NCI-H345 treated with DMSO at 0.1 percent for 48 hours (cell line): ENCODE measurements around the gene STN1.

Source experiments
- DNase-seq: peaks from one replicate; lab custom pipeline; 2025; ENCODE audit not compliant: unreplicated experiment; lab: John Stamatoyannopoulos, UW

STN1 gene

DNA sequence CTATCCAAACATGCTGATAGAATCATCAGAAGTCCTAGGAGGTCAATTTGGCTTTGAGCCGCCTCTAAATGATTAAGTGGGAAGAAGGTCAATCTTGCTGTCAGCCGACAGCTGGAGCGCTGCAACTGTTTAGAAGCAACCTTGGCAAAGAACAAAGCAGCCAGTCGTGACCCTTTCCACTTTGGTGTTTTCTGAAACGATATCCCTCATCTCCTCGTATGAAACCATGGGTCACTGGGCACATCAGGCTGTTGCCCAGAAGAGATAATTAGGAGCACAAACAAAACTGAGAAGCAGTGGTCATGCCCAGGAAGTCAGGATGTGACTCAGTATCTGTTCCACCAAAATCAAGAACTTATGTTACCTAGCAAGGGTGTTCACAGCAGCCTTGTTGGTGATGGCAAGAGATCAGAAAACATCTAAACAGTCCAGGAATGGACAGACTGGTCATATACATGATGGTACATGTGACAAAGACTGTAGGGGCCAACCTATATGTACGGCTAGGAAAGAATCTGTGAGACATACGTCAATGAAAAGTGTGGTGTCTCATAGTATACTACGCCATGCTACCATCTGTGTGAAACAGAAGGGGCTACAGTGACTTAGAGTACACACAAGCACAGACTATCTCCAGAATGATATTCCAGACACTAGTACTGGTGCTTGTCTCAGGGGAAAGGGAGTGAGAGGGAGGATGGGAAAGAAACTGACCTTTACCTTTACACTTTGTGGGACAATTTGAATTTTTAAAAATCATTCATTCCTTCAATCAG, 22.4 kb downstream of the STN1 start:
- no peak for DNase-seq

DNA sequence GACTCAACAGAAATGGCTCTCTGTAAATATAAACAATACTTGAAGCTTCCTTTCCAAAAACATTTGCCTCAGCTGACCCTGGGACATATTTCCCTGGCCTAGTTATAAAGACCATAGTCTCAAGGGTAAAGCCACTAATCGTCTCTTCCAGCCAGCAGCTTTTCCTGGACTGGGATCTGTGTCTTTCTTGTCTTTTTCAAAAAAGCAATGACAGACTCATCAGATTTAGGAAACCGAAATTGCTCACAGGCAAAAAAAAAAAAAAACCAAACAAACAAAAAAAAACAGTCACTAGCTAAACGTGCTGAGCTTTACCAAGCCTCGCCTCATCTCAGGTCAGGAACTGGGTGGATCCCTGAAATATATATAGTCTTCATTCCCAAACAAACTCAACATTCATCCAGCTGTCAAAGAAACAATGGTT, 23.5 kb downstream of the STN1 start:
- no peak for DNase-seq

DNA sequence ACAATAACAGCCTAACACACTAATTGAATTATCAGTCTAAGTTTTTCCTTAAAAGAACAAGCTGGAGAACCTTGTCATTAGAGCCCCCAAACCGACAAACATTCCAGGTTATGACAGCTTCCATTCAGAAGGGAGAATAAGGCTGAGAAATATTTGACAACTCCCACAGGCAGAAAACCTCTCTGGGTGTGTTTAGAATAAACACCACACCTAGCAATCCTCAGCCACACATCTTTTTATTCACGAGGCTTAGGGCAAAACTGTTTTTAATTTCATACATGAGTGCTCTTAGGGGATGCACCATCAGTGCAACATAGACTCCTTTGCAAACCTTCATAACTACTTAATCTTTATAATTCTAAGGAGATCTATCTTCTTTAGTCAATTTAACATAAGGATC, 24.2 kb downstream of the STN1 start:
- DNase-seq: no peak

GRCh38 chr10:103892181-103892580, 25.8 kb downstream of the STN1 start:
- no peak for DNase-seq

DNA sequence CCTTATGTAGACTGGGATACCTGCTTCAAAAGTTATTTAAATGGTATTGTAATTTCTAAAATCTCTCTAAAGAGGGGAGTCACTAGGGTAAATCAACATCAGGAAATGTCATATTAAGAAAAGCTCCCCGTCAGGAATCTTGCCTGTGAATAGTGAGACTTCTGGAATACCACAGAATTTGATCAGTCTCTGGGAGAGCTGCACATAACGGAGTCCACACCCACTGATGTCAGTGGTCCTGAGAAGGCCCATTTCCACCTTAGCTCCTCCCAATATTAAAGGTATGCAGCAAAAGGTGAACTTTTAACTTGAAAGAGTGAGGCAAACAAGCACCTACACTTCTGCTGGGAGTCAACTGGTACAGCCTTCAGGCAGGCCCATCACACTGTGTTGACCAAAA, 27.3 kb downstream of the STN1 start:
- DNase-seq: no peak

- DNase-seq: no peak
These were observed 27.8 kb downstream of the STN1 start for GRCh38 chr10:103890194-103890658.

- no peak for DNase-seq
These were observed 28.8 kb downstream of the STN1 start for GRCh38 chr10:103889121-103889720.

- DNase-seq: peak; percentile 25
These were observed 29.7 kb downstream of the STN1 start for GRCh38 chr10:103888113-103888841.

GRCh38 chr10:103885617-103886016, 32.4 kb downstream of the STN1 start:
- no peak for DNase-seq

GRCh38 chr10:103884681-103885139, 33.3 kb downstream of the STN1 start:
- DNase-seq: peak; percentile 41

GRCh38 chr10:103882285-103883007, 35.5 kb downstream of the STN1 start:
- no peak for DNase-seq

GRCh38 chr10:103881416-103882284, 36.3 kb downstream of the STN1 start:
- DNase-seq: peak; percentile 76

GRCh38 chr10:103879831-103880230, 38.2 kb downstream of the STN1 start:
- DNase-seq: no peak

DNA sequence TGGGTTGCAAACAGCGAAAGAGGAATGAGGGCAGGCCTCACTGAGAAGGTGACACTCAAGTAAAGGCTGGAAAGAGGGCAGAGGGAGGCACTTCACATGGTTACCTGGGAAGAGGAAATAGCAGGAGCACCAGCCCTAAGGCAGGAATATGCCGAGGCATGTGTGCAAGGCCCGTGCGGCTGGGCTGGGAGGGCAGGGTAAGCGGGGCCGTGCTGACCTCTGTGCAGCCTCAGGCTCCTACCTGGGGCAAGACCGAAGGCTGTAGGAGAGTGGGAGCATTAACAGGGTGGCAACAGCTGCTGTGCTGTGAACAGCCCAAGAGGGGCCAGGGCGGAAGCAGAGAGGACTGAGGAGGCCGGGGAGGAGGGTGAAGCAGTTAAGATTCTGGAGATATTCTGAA, 38.6 kb downstream of the STN1 start:
- no peak for DNase-seq

DNA sequence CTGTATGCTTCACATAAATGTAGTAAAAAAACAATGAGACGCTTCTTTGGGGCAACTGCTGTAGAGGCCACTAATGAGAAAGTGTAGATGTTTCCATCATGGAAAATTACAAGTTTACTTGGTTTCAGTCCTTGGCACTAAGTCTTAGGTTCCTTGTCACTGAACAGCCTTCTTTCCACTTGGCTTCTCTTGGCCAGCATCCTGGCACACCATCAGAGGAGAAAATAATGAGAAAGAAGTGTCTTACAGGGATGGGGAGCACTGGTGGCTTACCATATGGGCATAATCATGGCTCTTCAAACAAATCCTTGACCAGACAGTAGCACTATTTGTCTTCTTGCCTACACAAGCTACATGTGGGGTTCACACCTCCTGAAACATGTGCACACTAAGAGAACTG, 40.1 kb downstream of the STN1 start:
- DNase-seq: no peak

GRCh38 chr10:103876155-103876554, 41.8 kb downstream of the STN1 start:
- DNase-seq: no peak

DNA sequence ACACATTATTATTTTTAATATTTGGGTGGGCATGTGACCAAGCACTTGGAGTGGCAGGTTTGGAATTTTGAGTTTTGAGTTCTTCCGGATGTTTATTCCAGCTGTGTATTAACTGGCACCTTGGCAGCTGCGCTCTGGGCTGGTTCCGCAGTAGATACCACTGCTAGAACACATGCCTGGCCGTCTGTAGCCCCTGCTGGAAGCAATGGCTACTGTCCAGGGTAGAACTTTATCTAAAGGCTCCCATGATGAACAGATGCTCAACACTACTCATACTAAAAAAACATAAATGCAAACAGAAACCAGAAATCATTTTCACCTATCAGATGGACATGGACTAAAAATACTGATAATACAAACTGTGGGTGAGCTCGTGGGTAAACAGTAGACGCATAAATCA, 43.3 kb downstream of the STN1 start:
- DNase-seq: no peak

GRCh38 chr10:103872137-103872931, 45.6 kb downstream of the STN1 start:
- no peak for DNase-seq

GRCh38 chr10:103871006-103871405, 47.0 kb downstream of the STN1 start:
- no peak for DNase-seq
